H1 (cell line): ENCODE data around the gene PKP1. TPM values are rescaled to one million over a fixed set of nuclear protein-coding genes. Genes with fewer than 3 reads are reported as not detected.
A peak's percentile ranks its signal among the peaks of the same experiment; 100 is the strongest.

Experiments used
- CTCF ChIA-PET: fragments of 300-600 bp; sonication (Branson Sonifier 250); formaldehyde crosslinking; loops from one replicate; lab custom pipeline; 2021; ENCODE audit not compliant: partially characterized antibody; lab: Charles Lee
- POLR2A ChIA-PET: fragments of 300-600 bp; sonication (Branson Sonifier 250); formaldehyde crosslinking; loops from one replicate; lab custom pipeline; 2021; ENCODE audit warnings: inconsistent platforms; ENCODE audit not compliant: partially characterized antibody; lab: Charles Lee
- DNase-seq, 2 experiments: peaks; one replicate each; pipeline versions ENCODE4 v3.0.0 to v3.0.0-alpha.2; 2010 to 2022; ENCODE audit warnings: low spot score in 2 of 2, low read depth in 1 of 2, mixed read lengths in 1 of 2
- FAIRE-seq: peaks from 2 replicates; lab custom pipeline; 2011; peaks lifted over from hg19 to GRCh38; lab: Jason Lieb, UNC
- H2AFZ ChIP-seq: 2 replicates; pipeline ENCODE4 v1.8.1; 2012; ENCODE audit warnings: low read length, inconsistent platforms
- H2AK5ac ChIP-seq: 2 replicates; pipeline ENCODE4 v1.6.1; 2013; ENCODE audit warnings: low read depth, low read length
- H2BK120ac ChIP-seq: replicated peaks from 2 replicates; pipeline ENCODE3; 2013; ENCODE audit warnings: low read depth, low read length, inconsistent platforms
- H2BK12ac ChIP-seq: 2 replicates; pipeline ENCODE4 v1.6.1; 2013; ENCODE audit warnings: low read depth, low read length
- H2BK15ac ChIP-seq: 2 replicates; pipeline ENCODE4 v1.6.1; 2013; ENCODE audit warnings: low read length
- H2BK20ac ChIP-seq: 2 replicates; pipeline ENCODE4 v1.6.1; 2013; ENCODE audit warnings: low read length
- H2BK5ac ChIP-seq: 2 replicates; pipeline ENCODE4 v1.6.1; 2013; ENCODE audit warnings: low read depth, low read length
- H3K14ac ChIP-seq: 2 replicates; pipeline ENCODE4 v1.6.1; 2013; ENCODE audit warnings: inconsistent platforms; ENCODE audit not compliant: insufficient read length
- H3K18ac ChIP-seq: 2 replicates; pipeline ENCODE4 v1.6.1; 2013; ENCODE audit warnings: low read length; ENCODE audit errors: extremely low read depth
- H3K23ac ChIP-seq: 2 replicates; pipeline ENCODE4 v1.6.1; 2013; ENCODE audit warnings: inconsistent platforms; ENCODE audit not compliant: insufficient read length
- H3K23me2 ChIP-seq: 2 replicates; pipeline ENCODE4 v1.6.1; 2013; ENCODE audit warnings: low read depth, low read length
- H3K27ac ChIP-seq: 2 replicates; pipeline ENCODE4 v1.6.1; 2011; ENCODE audit warnings: low read depth, low read length, inconsistent platforms
- H3K27me3 ChIP-seq, 4 experiments: replicated peaks in 1 of 4; 1 replicate in 1 of 4; 2 replicates in 3 of 4; pipeline versions ENCODE4 v1.6.1 to v1.8.1; 2011 to 2013; ENCODE audit warnings: low read length in 3 of 4, mild to moderate bottlenecking in 3 of 4, inconsistent platforms in 2 of 4, mixed read lengths in 2 of 4, moderate library complexity in 1 of 4; ENCODE audit not compliant: control insufficient read depth in 3 of 4, insufficient read depth in 3 of 4; ENCODE audit errors: extremely low read depth in 1 of 4
- H3K36me3 ChIP-seq, 4 experiments: 2 replicates each; pipeline versions ENCODE4 v1.6.1 to v1.8.1; 2011 to 2013; ENCODE audit warnings: mild to moderate bottlenecking in 4 of 4, low read length in 3 of 4, moderate library complexity in 2 of 4, control low read depth in 1 of 4, inconsistent platforms in 1 of 4; ENCODE audit not compliant: insufficient read depth in 4 of 4, control insufficient read depth in 2 of 4
- H3K4ac ChIP-seq: replicated peaks from 2 replicates; pipeline ENCODE3; 2013; ENCODE audit warnings: low read length, low read depth, mixed read lengths, inconsistent platforms; ENCODE audit not compliant: insufficient read length
- H3K4me1 ChIP-seq, 4 experiments: replicated peaks in 1 of 4; 1 replicate in 1 of 4; 2 replicates in 3 of 4; pipeline versions ENCODE4 v1.6.1 to v1.8.1; 2011 to 2013; ENCODE audit warnings: low read length in 3 of 4, inconsistent platforms in 2 of 4, mixed read lengths in 1 of 4; ENCODE audit not compliant: insufficient read depth in 4 of 4, control insufficient read depth in 3 of 4
- H3K4me2 ChIP-seq, 2 experiments: 2 replicates each; pipeline versions ENCODE4 v1.6.1 to v1.8.1; 2011 to 2013; ENCODE audit warnings: low read depth in 2 of 2, low read length in 2 of 2, control low read depth in 1 of 2, inconsistent platforms in 1 of 2, mild to moderate bottlenecking in 1 of 2; ENCODE audit not compliant: insufficient read depth in 1 of 2
- H3K4me3 ChIP-seq, 4 experiments: fragments of 200-600, 300-600 bp in 1 of 4; sonication (generic), shearing (Covaris generic), sonication (Bioruptor Twin) in 1 of 4; 2 replicates each; pipeline versions ENCODE4 v1.5.1 to v1.8.1; 2011 to 2016; ENCODE audit warnings: low read length in 4 of 4, low read depth in 3 of 4, control low read depth in 2 of 4, inconsistent platforms in 2 of 4, mild to moderate bottlenecking in 2 of 4, mixed read lengths in 1 of 4, moderate library complexity in 1 of 4; ENCODE audit not compliant: insufficient read depth in 2 of 4; ENCODE audit errors: extremely low read depth in 1 of 4
- H3K56ac ChIP-seq: replicated peaks from 2 replicates; pipeline ENCODE3; 2013; ENCODE audit warnings: low read depth, mild to moderate bottlenecking, mixed read lengths, low read length, inconsistent platforms; ENCODE audit not compliant: insufficient read length
- H3K79me1 ChIP-seq: 2 replicates; pipeline ENCODE4 v1.6.1; 2013; ENCODE audit warnings: low read depth, low read length, control low read depth
- H3K79me2 ChIP-seq, 2 experiments: 2 replicates each; pipeline versions ENCODE4 v1.6.1 to v1.8.1; 2012 to 2013; ENCODE audit warnings: low read length in 2 of 2, mild to moderate bottlenecking in 2 of 2, inconsistent platforms in 1 of 2; ENCODE audit not compliant: insufficient read depth in 2 of 2, control insufficient read depth in 1 of 2
- H3K9ac ChIP-seq, 4 experiments: replicated peaks in 1 of 4; 1 replicate in 1 of 4; 2 replicates in 3 of 4; pipeline versions ENCODE4 v1.6.1 to v1.8.1; 2011 to 2013; ENCODE audit warnings: low read depth in 3 of 4, low read length in 3 of 4, control low read depth in 2 of 4, mild to moderate bottlenecking in 2 of 4, moderate library complexity in 2 of 4, inconsistent platforms in 1 of 4; ENCODE audit errors: extremely low read depth in 1 of 4
- H3K9me3 ChIP-seq, 2 experiments: 2 replicates each; pipeline versions ENCODE4 v1.6.1 to v1.8.1; 2012 to 2013; ENCODE audit warnings: mild to moderate bottlenecking in 2 of 2, moderate library complexity in 2 of 2, control low read depth in 1 of 2, inconsistent platforms in 1 of 2, low read depth in 1 of 2, low read length in 1 of 2, mixed read lengths in 1 of 2; ENCODE audit not compliant: insufficient read depth in 2 of 2
- H4K20me1 ChIP-seq, 2 experiments: replicated peaks in 1 of 2; 2 replicates each; pipeline versions ENCODE3 to v1.8.1; 2011 to 2013; ENCODE audit warnings: inconsistent platforms in 2 of 2, low read length in 2 of 2, mild to moderate bottlenecking in 1 of 2; ENCODE audit not compliant: insufficient read depth in 2 of 2, control insufficient read depth in 1 of 2
- H4K5ac ChIP-seq: 2 replicates; pipeline ENCODE4 v1.6.1; 2013; ENCODE audit warnings: low read length, low read depth, mixed read lengths, inconsistent platforms; ENCODE audit not compliant: insufficient read length
- H4K8ac ChIP-seq: 2 replicates; pipeline ENCODE4 v1.8.0; 2013; ENCODE audit warnings: mild to moderate bottlenecking, moderate library complexity, low read length, inconsistent platforms; ENCODE audit not compliant: insufficient read depth; ENCODE audit errors: extremely low read depth
- H4K91ac ChIP-seq: replicated peaks from 2 replicates; pipeline ENCODE3; 2013; ENCODE audit warnings: low read length, mixed read lengths, inconsistent platforms; ENCODE audit not compliant: insufficient read length
- ASH2L ChIP-seq: fragments of 200-600, 300-600 bp; sonication (generic); IDR thresholded peaks from one replicate; pipeline ENCODE4 v1.7.1; 2017; ENCODE audit warnings: low read length
- BACH1 ChIP-seq: IDR thresholded peaks from 2 replicates; pipeline ENCODE4 v1.6.1; 2012; ENCODE audit warnings: low read length, improper control_type of control experiment
- CEBPB ChIP-seq: IDR thresholded peaks from 2 replicates; pipeline ENCODE4 v1.6.1; 2012; ENCODE audit warnings: low read depth, low read length
- CHD2 ChIP-seq: IDR thresholded peaks from 2 replicates; pipeline ENCODE4 v1.6.1; 2012; ENCODE audit warnings: low read length, improper control_type of control experiment
- E2F6 ChIP-seq: IDR thresholded peaks from 2 replicates; pipeline ENCODE4 v1.6.1; 2012; ENCODE audit warnings: inconsistent platforms
- GABPA ChIP-seq: IDR thresholded peaks from 2 replicates; pipeline ENCODE4 v1.6.1; 2011; ENCODE audit warnings: mild to moderate bottlenecking, low read length, moderate library complexity, borderline replicate concordance; ENCODE audit not compliant: insufficient read depth
- GTF2F1 ChIP-seq: IDR thresholded peaks from 2 replicates; pipeline ENCODE4 v1.6.1; 2012; ENCODE audit warnings: low read depth, low read length, improper control_type of control experiment, borderline replicate concordance
- JUN ChIP-seq: IDR thresholded peaks from 2 replicates; pipeline ENCODE4 v1.6.1; 2011; ENCODE audit warnings: low read depth, mild to moderate bottlenecking, improper control_type of control experiment, low read length
- NRF1 ChIP-seq: IDR thresholded peaks from 2 replicates; pipeline ENCODE4 v1.6.1; 2011; ENCODE audit warnings: mild to moderate bottlenecking, low read depth, low read length, improper control_type of control experiment
- POLR2AphosphoS5 ChIP-seq: IDR thresholded peaks from 2 replicates; pipeline ENCODE4 v1.6.1; 2011; ENCODE audit warnings: low read depth, low read length
- POU5F1 ChIP-seq: IDR thresholded peaks from 2 replicates; pipeline ENCODE4 v1.6.1; 2011; ENCODE audit warnings: low read depth, mild to moderate bottlenecking, low read length, moderate library complexity
- SRF ChIP-seq: IDR thresholded peaks from 2 replicates; pipeline ENCODE4 v1.6.1; 2011; ENCODE audit warnings: mild to moderate bottlenecking, low read depth, low read length, moderate library complexity
- SUZ12 ChIP-seq: fragments of 200-600 bp; sonication (generic); IDR thresholded peaks from 2 replicates; pipeline ENCODE4 v1.6.1; 2012; ENCODE audit warnings: mild to moderate bottlenecking, inconsistent platforms, low read length, moderate library complexity, mixed read lengths
- TBP ChIP-seq: IDR thresholded peaks from 2 replicates; pipeline ENCODE4 v1.6.1; 2011; ENCODE audit warnings: low read depth, low read length, improper control_type of control experiment
- YY1 ChIP-seq: IDR thresholded peaks from 2 replicates; pipeline ENCODE4 v1.6.1; 2011; ENCODE audit warnings: low read depth, mild to moderate bottlenecking, low read length
- ZNF274 ChIP-seq: IDR thresholded peaks from 2 replicates; pipeline ENCODE4 v1.7.0; 2012; ENCODE audit warnings: low read length, borderline replicate concordance; ENCODE audit errors: extremely low read depth
- WGBS, 2 experiments: shearing (Covaris generic) in 1 of 2; methylation state at CpG; one replicate each; pipeline versions ENCODE4 v1.1.6 to v1.1.7; 2013 to 2015; ENCODE audit warnings: low lambda C conversion rate in 2 of 2, mixed read lengths in 2 of 2, inconsistent platforms in 1 of 2, low coverage in 1 of 2, missing lambda C conversion rate in 1 of 2; ENCODE audit not compliant: insufficient replicate concordance in 2 of 2, insufficient coverage in 1 of 2, insufficient read length in 1 of 2; ENCODE audit errors: extremely low coverage in 1 of 2, missing lambda C conversion rate in 1 of 2; 5-methylcytosine and 5-hydroxymethylcytosine counted together
- polyA plus RNA-seq, 7 experiments: library from polyadenylated mRNA; depleted of rRNA in 3 of 7; stranded (reverse) in 5 of 7; unstranded in 2 of 7; fragments of >200 nt in 5 of 7; fragments of 200-250 nt in 2 of 7; gene quantifications; 1 replicate in 5 of 7; 2 replicates in 1 of 7; 4 replicates in 1 of 7; pipeline versions ENCODE4 v1.2.1 to v1.2.3, GENCODE V29; 2011 to 2013; ENCODE audit warnings: missing spikeins in 2 of 7, mixed read lengths in 2 of 7
- total RNA-seq: library from RNA; stranded (reverse); fragmentation: NEBNext Ultra II Directional; extraction: Animal tissue kit (Norgen Biotek cat#: 25700); gene quantifications from 2 replicates; pipeline ENCODE4 v1.2.1, GENCODE V29; 2021

Gene PKP1
- total and polyA plus RNA-seq, 2 of the 8 experiments (the other 6 are each of a cell fraction or from before 2014, with no cell fraction given) = 0.21 to 0.95 TPM

DNA sequence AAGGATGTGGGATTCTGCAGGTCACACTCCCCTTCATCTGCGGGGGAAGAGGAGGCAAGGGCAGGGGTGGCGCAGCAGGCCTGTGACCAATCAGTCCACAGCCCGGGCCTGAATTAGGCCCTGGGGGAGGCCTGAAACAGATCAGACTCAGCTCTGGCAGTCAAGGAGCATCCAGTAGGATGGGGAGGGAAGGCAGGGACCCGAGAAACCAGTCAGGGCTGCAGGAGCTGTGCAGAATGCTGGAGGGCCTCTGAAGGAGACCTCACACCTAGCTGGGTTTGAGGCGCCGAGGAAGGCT lies 81.5 kb downstream of the PKP1 start:
- ChIA-PET POLR2A (interaction anchor here (1.7 kb wide), 1 partner anchor 11 kb away, joined by 8 read pairs; no protein-coding TSS in a partner anchor), CTCF (interaction anchor here (0.7 to 14.7 kb wide), 11 partner anchors 10 to 142 kb away, joined by 3 to 275 read pairs (median 74); partner anchors contain the start of genes PKP1 and TNNT2)
- Histone ChIP-seq H3K79me2 (no peaks in the 10 kb centered on the region), H3K56ac (no peak overlapping the region), H2AFZ (no peak overlapping the region), H2AK5ac (no peak overlapping the region), H3K36me3 (no peaks in the 10 kb centered on the region), H3K18ac (peak overlapping the region; percentile 60; the same call in 1 of the 2 replicates), H2BK120ac (no peak overlapping the region), H3K4me3 (no peak overlapping the region), H2BK12ac (no peak overlapping the region), H4K8ac (no peak overlapping the region; the same call in 1 of the 2 replicates), H3K23me2 (no peaks in the 10 kb centered on the region), H2BK20ac (no peak overlapping the region), H3K27me3 (no peaks in the 10 kb centered on the region), H3K9ac (no peak overlapping the region), H3K4ac (no peak overlapping the region), H2BK5ac (no peak overlapping the region), H3K27ac (no peak overlapping the region), H3K4me1 (peaks cover 0 to 5% (median under 1%) of the 10 kb centered on the region in 4 experiments; a peak in 4 of 7 replicates), H4K91ac (no peak overlapping the region), H3K23ac (no peak overlapping the region), H3K4me2 (no peak overlapping the region), H3K14ac (no peak overlapping the region), H3K79me1 (no peaks in the 10 kb centered on the region), H4K20me1 (no peaks in the 10 kb centered on the region), H4K5ac (no peak overlapping the region), H2BK15ac (no peak overlapping the region), H3K9me3 (no peaks in the 10 kb centered on the region)
- FAIRE-seq (no peak), DNase-seq (no peak)
- WGBS, 2 experiments = 96% methylated on average over 4 of the region's 6 CpGs; no CpG with 5 or more reads in 1 of the 2 experiments
- TF ChIP-seq POLR2AphosphoS5 (no peak), YY1 (no peak), SUZ12 (no peak), ZNF274 (no peak), CHD2 (no peak), JUN (no peak), SRF (no peak), E2F6 (no peak), ASH2L (no peak), NRF1 (no peak), CEBPB (no peak), GTF2F1 (no peak), TBP (no peak), GABPA (no peak), POU5F1 (no peak), BACH1 (no peak)
